ENCODE results near the gene SERPINB1. TPM values are rescaled to one million over a fixed set of nuclear protein-coding genes. Genes with fewer than 3 reads are reported as not detected.
A peak's percentile ranks its signal among the peaks of the same experiment; 100 is the strongest.

SERPINB1 gene
- total RNA-seq, 2 donors from 2014 or later, result 30.6 to 38.5 TPM

- H3K4me3 Mint-ChIP-seq, result no peak overlapping the region
- H3K4me3 ChIP-seq (ENCODE audit: low read length), result no peak overlapping the region
- peaks cover 42% of the 10 kb centered on the region for H3K4me1 Mint-ChIP-seq
- H3K36me3 Mint-ChIP-seq (ENCODE audit: low read depth), result no peaks in the 10 kb centered on the region
- TF ChIP-seq CTCF (conservative IDR thresholded peaks at IDR 0.05), result no peak
- no peak for DNase-seq
- H3K27me3 Mint-ChIP-seq (ENCODE audit: insufficient read depth), result no peaks in the 10 kb centered on the region
- no peaks in the 10 kb centered on the region for H3K9me3 Mint-ChIP-seq
- H3K27ac ChIP-seq (ENCODE audit: low read depth, low read length), result no peak overlapping the region
- no peaks in the 10 kb centered on the region for H3K9me3 ChIP-seq (ENCODE audit: control insufficient read depth, low read length)
- 86 to 92% methylated on average over 8 to 10 of the region's 10 CpGs for WGBS, 2 experiments (ENCODE audit: insufficient coverage in 1 of 2, insufficient read length in 1 of 2)
- peaks cover 3% of the 10 kb centered on the region for H3K4me1 ChIP-seq (ENCODE audit: control insufficient read depth, insufficient read depth, low read length)
- no peaks in the 10 kb centered on the region for H3K27me3 ChIP-seq (ENCODE audit: control insufficient read depth, insufficient read depth, low read length, poor library complexity, severe bottlenecking)
- peak overlapping the region; percentile 86 for H3K27ac Mint-ChIP-seq
- H3K9ac ChIP-seq (ENCODE audit: extremely low read depth, low read length, poor library complexity, severe bottlenecking), result no peak overlapping the region
- no peaks in the 10 kb centered on the region for H3K36me3 ChIP-seq (ENCODE audit: control insufficient read depth, insufficient read depth, low read length)
Observed at GRCh38 chr6:2852921-2853322, 11.3 kb upstream of the SERPINB1 start.

DNA sequence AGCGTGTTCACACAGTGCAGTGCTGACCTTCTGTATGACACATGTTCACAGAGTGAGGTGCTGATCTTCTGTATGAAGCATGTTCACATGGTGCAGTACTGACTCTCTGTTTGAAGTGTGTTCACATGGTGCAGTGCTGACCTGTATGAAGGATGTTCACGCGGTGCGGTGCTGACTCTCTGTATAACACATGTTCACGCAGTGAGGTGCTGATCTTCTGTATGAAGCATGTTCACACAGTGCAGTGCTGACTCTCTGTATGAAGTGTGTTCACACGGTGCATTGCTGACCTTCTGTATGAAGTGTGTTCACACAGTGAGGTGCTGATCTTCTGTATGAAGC is 10.8 kb upstream of the SERPINB1 start:
- Mint-ChIP-seq H3K9me3 (no peaks in the 10 kb centered on the region), H3K27me3 (ENCODE audit: insufficient read depth) (no peaks in the 10 kb centered on the region), H3K27ac (no peak overlapping the region), H3K36me3 (ENCODE audit: low read depth) (no peaks in the 10 kb centered on the region), H3K4me3 (no peak overlapping the region), H3K4me1 (peaks cover 38% of the 10 kb centered on the region)
- Histone ChIP-seq H3K4me3 (ENCODE audit: low read length) (no peak overlapping the region), H3K9ac (ENCODE audit: extremely low read depth, low read length, poor library complexity, severe bottlenecking) (no peak overlapping the region), H3K9me3 (ENCODE audit: control insufficient read depth, low read length) (no peaks in the 10 kb centered on the region), H3K27me3 (ENCODE audit: control insufficient read depth, insufficient read depth, low read length, poor library complexity, severe bottlenecking) (no peaks in the 10 kb centered on the region), H3K4me1 (ENCODE audit: control insufficient read depth, insufficient read depth, low read length) (peaks cover 3% of the 10 kb centered on the region), H3K36me3 (ENCODE audit: control insufficient read depth, insufficient read depth, low read length) (no peaks in the 10 kb centered on the region), H3K27ac (ENCODE audit: low read depth, low read length) (no peak overlapping the region)
- DNase-seq, result no peak
- WGBS, 2 experiments (ENCODE audit: insufficient coverage in 1 of 2, insufficient read length in 1 of 2), result 78 to 81% methylated on average over 6 of the region's 6 CpGs
- no peak for TF ChIP-seq CTCF (conservative IDR thresholded peaks at IDR 0.05)

DNA sequence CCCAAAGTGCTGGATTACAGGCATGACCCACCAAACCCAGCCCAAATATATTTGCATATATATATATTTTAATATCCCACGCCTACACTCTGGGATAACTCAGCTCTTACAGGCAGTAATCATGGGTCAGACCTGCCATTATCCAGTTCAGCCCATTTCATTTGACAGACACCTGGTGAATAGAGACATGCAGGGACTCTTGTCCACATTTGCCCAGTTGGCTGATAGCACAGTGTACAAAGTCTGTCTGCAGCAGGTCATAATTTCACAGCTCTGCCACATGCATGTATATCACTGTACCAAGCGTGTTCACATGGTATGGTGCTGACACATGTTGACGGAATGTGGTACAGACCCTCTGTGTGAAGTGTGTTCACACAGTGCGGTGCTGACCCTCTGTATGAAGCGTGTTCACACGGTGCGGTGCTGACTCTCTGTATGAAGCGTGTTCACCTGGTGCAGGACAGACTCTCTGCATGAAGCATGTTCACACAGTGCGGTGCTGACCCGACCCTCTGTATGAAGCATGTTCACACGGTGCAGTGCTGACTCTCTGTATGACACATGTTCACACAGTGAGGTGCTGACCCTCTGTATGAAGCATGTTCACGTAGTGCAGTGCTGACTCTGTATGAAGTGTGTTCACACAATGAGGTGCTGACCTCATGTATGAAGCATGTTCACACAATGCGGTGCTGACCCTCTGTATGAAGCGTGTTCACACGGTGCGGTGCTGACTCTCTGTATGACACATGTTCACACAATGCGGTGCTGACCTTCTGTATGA is 10.3 kb upstream of the SERPINB1 start:
- Histone ChIP-seq H3K36me3 (ENCODE audit: control insufficient read depth, insufficient read depth, low read length) (no peaks in the 10 kb centered on the region), H3K9me3 (ENCODE audit: control insufficient read depth, low read length) (no peaks in the 10 kb centered on the region), H3K4me3 (ENCODE audit: low read length) (no peak overlapping the region), H3K27ac (ENCODE audit: low read depth, low read length) (no peak overlapping the region), H3K9ac (ENCODE audit: extremely low read depth, low read length, poor library complexity, severe bottlenecking) (no peak overlapping the region), H3K4me1 (ENCODE audit: control insufficient read depth, insufficient read depth, low read length) (peaks cover 3% of the 10 kb centered on the region), H3K27me3 (ENCODE audit: control insufficient read depth, insufficient read depth, low read length, poor library complexity, severe bottlenecking) (no peaks in the 10 kb centered on the region)
- TF ChIP-seq CTCF (conservative IDR thresholded peaks at IDR 0.05), result no peak
- Mint-ChIP-seq H3K27me3 (ENCODE audit: insufficient read depth) (no peaks in the 10 kb centered on the region), H3K4me3 (no peak overlapping the region), H3K36me3 (ENCODE audit: low read depth) (no peaks in the 10 kb centered on the region), H3K9me3 (no peaks in the 10 kb centered on the region), H3K4me1 (peaks cover 36% of the 10 kb centered on the region), H3K27ac (no peak overlapping the region)
- DNase-seq, result no peak
- 95% methylated on average over 16 to 17 of the region's 17 CpGs for WGBS, 2 experiments (ENCODE audit: insufficient coverage in 1 of 2, insufficient read length in 1 of 2)
